Nephron progenitor cell (in vitro differentiated cells): ENCODE results near the gene URB1.

ENCODE experiments used
- DNase-seq: peaks from one replicate; pipeline ENCODE4 v3.0.0; 2021
- H3K27ac Mint-ChIP-seq: 2 replicates; pipeline ENCODE4 v1.8.0; 2021; ENCODE audit warnings: mild to moderate bottlenecking, moderate library complexity, mixed read lengths
- H3K27me3 Mint-ChIP-seq: 2 replicates; pipeline ENCODE4 v1.8.0; 2021; ENCODE audit warnings: mild to moderate bottlenecking, low read depth, mixed read lengths; ENCODE audit not compliant: poor library complexity
- H3K36me3 Mint-ChIP-seq: 2 replicates; pipeline ENCODE4 v1.8.0; 2021; ENCODE audit warnings: low read depth, mixed read lengths
- H3K4me1 Mint-ChIP-seq: 2 replicates; pipeline ENCODE4 v1.8.0; 2021; ENCODE audit warnings: mixed read lengths
- H3K4me3 Mint-ChIP-seq: 2 replicates; pipeline ENCODE4 v1.8.0; 2021; ENCODE audit warnings: mild to moderate bottlenecking, moderate library complexity, mixed read lengths
- H3K9me3 Mint-ChIP-seq: 2 replicates; pipeline ENCODE4 v1.8.0; 2021; ENCODE audit warnings: mild to moderate bottlenecking, moderate library complexity, mixed read lengths
- CTCF ChIP-seq: fragments of 200-600 bp; sonication (generic); IDR thresholded peaks from 2 replicates; pipeline ENCODE4 v1.5.0; 2021; ENCODE audit warnings: antibody characterized with exemption

The URB1 gene

GRCh38 chr21:32316361-32317215 is 76.2 kb downstream of the URB1 start:
- Mint-ChIP-seq H3K9me3 (no peaks in the 10 kb centered on the region), H3K27me3 (no peaks in the 10 kb centered on the region), H3K36me3 (peaks cover 33% of the 10 kb centered on the region), H3K4me1 (no peaks in the 10 kb centered on the region), H3K4me3 (no peak overlapping the region), H3K27ac (no peak overlapping the region)
- TF ChIP-seq CTCF = no peak
- DNase-seq = no peak

GRCh38 chr21:32315511-32316281 is 77.1 kb downstream of the URB1 start:
- peaks cover 26% of the 10 kb centered on the region for H3K36me3 Mint-ChIP-seq
- H3K9me3 Mint-ChIP-seq = no peaks in the 10 kb centered on the region
- no peaks in the 10 kb centered on the region for H3K4me1 Mint-ChIP-seq
- no peaks in the 10 kb centered on the region for H3K27me3 Mint-ChIP-seq
- H3K27ac Mint-ChIP-seq = no peak overlapping the region
- TF ChIP-seq CTCF = no peak
- H3K4me3 Mint-ChIP-seq = no peak overlapping the region
- DNase-seq = no peak

- H3K4me1 Mint-ChIP-seq = no peaks in the 10 kb centered on the region
- TF ChIP-seq CTCF = no peak
Observed at GRCh38 chr21:32314806-32315205, 78.0 kb downstream of the URB1 start.

GRCh38 chr21:32312976-32313375 is 79.8 kb downstream of the URB1 start:
- Mint-ChIP-seq H3K9me3 (no peaks in the 10 kb centered on the region), H3K4me3 (no peak overlapping the region), H3K36me3 (peaks cover 11% of the 10 kb centered on the region), H3K4me1 (no peaks in the 10 kb centered on the region), H3K27me3 (no peaks in the 10 kb centered on the region), H3K27ac (no peak overlapping the region)
- no peak for DNase-seq
- TF ChIP-seq CTCF = no peak

More at GRCh38 chr21:32314806-32315205, 78.0 kb downstream of the URB1 start:
- no peaks in the 10 kb centered on the region for H3K9me3 Mint-ChIP-seq
- no peaks in the 10 kb centered on the region for H3K27me3 Mint-ChIP-seq
- no peak for DNase-seq
- no peak overlapping the region for H3K4me3 Mint-ChIP-seq
- no peak overlapping the region for H3K27ac Mint-ChIP-seq
- H3K36me3 Mint-ChIP-seq = peaks cover 21% of the 10 kb centered on the region

GRCh38 chr21:32312326-32312725 is 80.5 kb downstream of the URB1 start:
- Mint-ChIP-seq H3K27me3 (no peaks in the 10 kb centered on the region), H3K4me1 (no peaks in the 10 kb centered on the region), H3K9me3 (no peaks in the 10 kb centered on the region), H3K27ac (no peak overlapping the region), H3K4me3 (no peak overlapping the region), H3K36me3 (peaks cover 13% of the 10 kb centered on the region)
- DNase-seq = no peak
- no peak for TF ChIP-seq CTCF
